HepG2 (cell line): ENCODE data around the gene INAFM2. TPM values are rescaled to one million over a fixed set of nuclear protein-coding genes. Genes with fewer than 3 reads are reported as not detected.
A peak's percentile ranks its signal among the peaks of the same experiment; 100 is the strongest.

ENCODE experiments used
- AHDC1 ChIP-seq: sonication (generic); formaldehyde crosslinking; IDR thresholded peaks from 2 replicates; pipeline ENCODE4 v1.5.1; 2020; ENCODE audit warnings: mild to moderate bottlenecking, missing genetic modification reagents, borderline replicate concordance
- ATF1 ChIP-seq: IDR thresholded peaks from 2 replicates; pipeline ENCODE4 v1.6.1; 2016; ENCODE audit warnings: mild to moderate bottlenecking, control low read depth
- BHLHE40 ChIP-seq: IDR thresholded peaks from 2 replicates; pipeline ENCODE4 v1.6.1; 2011; ENCODE audit warnings: low read length, improper control_type of control experiment
- CHD2 ChIP-seq: IDR thresholded peaks from 2 replicates; pipeline ENCODE4 v1.6.1; 2011; ENCODE audit warnings: low read depth, low read length, improper control_type of control experiment
- ISX ChIP-seq: sonication (generic); formaldehyde crosslinking; conservative IDR thresholded peaks from 2 replicates; pipeline ENCODE4 v1.5.0; 2020; ENCODE audit warnings: missing genetic modification reagents
- JUND ChIP-seq: sonication (generic); formaldehyde crosslinking; IDR thresholded peaks from 2 replicates; pipeline ENCODE4 v1.8.0; 2022; ENCODE audit warnings: mild to moderate bottlenecking, missing genetic modification reagents
- KDM5A ChIP-seq: fragments of 200-600 bp; sonication (generic); IDR thresholded peaks from 2 replicates; pipeline ENCODE4 v1.7.0; 2018; ENCODE audit warnings: antibody characterized with exemption, mild to moderate bottlenecking, low read length, borderline replicate concordance
- LCORL ChIP-seq, 2 experiments: fragments of 450-650 bp in 1 of 2; sonication (generic) in 1 of 2; formaldehyde crosslinking in 1 of 2; IDR thresholded peaks; 2 replicates each; pipeline versions ENCODE4 v1.5.0 to v1.6.1; 2017 to 2020; ENCODE audit warnings: antibody characterized with exemption in 1 of 2, missing genetic modification reagents in 1 of 2
- NCOA5 ChIP-seq: sonication (generic); formaldehyde crosslinking; IDR thresholded peaks from 2 replicates; pipeline ENCODE4 v1.4.0; 2020; ENCODE audit warnings: missing genetic modification reagents
- NFATC3 ChIP-seq: sonication (generic); formaldehyde crosslinking; IDR thresholded peaks from 2 replicates; pipeline ENCODE4 v1.5.1; 2020; ENCODE audit warnings: mild to moderate bottlenecking, missing genetic modification reagents
- NONO ChIP-seq, 2 experiments: fragments of 450-650 bp in 1 of 2; sonication (generic) in 1 of 2; formaldehyde crosslinking in 1 of 2; IDR thresholded peaks in 1 of 2; conservative IDR thresholded peaks in 1 of 2; 2 replicates each; pipeline versions ENCODE4 v1.6.1 to v1.8.0; 2017 to 2022; ENCODE audit warnings: mild to moderate bottlenecking in 1 of 2, missing genetic modification reagents in 1 of 2, moderate library complexity in 1 of 2
- NR3C1 ChIP-seq: sonication (generic); formaldehyde crosslinking; IDR thresholded peaks from 2 replicates; pipeline ENCODE4 v1.4.0; 2020; ENCODE audit warnings: missing genetic modification reagents
- PHB2 ChIP-seq: fragments of 450-650 bp; IDR thresholded peaks from 2 replicates; pipeline ENCODE4 v1.6.1; 2018; ENCODE audit not compliant: partially characterized antibody
- PRDM4 ChIP-seq: sonication (generic); formaldehyde crosslinking; IDR thresholded peaks from 2 replicates; pipeline ENCODE4 v1.9.0; 2021; ENCODE audit warnings: missing genetic modification reagents, borderline replicate concordance
- TBL1XR1 ChIP-seq: fragments of 150-350 bp; IDR thresholded peaks from 2 replicates; pipeline ENCODE4 v1.6.1; 2014; ENCODE audit warnings: borderline replicate concordance, low read length; ENCODE audit not compliant: partially characterized antibody
- XBP1 ChIP-seq: sonication (generic); formaldehyde crosslinking; IDR thresholded peaks from 2 replicates; pipeline ENCODE4 v1.5.0; 2020; ENCODE audit warnings: missing genetic modification reagents
- ZKSCAN5 ChIP-seq: sonication (generic); formaldehyde crosslinking; IDR thresholded peaks from 2 replicates; pipeline ENCODE4 v1.5.1; 2020; ENCODE audit warnings: mild to moderate bottlenecking, missing genetic modification reagents
- ZMYM2 ChIP-seq: sonication (generic); formaldehyde crosslinking; IDR thresholded peaks from 2 replicates; pipeline ENCODE4 v1.8.0; 2022; ENCODE audit warnings: mild to moderate bottlenecking, missing genetic modification reagents
- ZNF101 ChIP-seq: sonication (generic); formaldehyde crosslinking; IDR thresholded peaks from 2 replicates; pipeline ENCODE4 v1.4.0; 2020; ENCODE audit warnings: mild to moderate bottlenecking, low read depth, missing genetic modification reagents, borderline replicate concordance
- ZNF326 ChIP-seq: sonication (generic); formaldehyde crosslinking; IDR thresholded peaks from 2 replicates; pipeline ENCODE4 v1.4.0; 2020; ENCODE audit warnings: missing genetic modification reagents, borderline replicate concordance
- ZNF768 ChIP-seq: sonication (generic); formaldehyde crosslinking; IDR thresholded peaks from 2 replicates; pipeline ENCODE4 v1.4.0; 2020; ENCODE audit warnings: missing genetic modification reagents
- ZNF772 ChIP-seq: sonication (generic); formaldehyde crosslinking; IDR thresholded peaks from 2 replicates; pipeline ENCODE4 v1.5.0; 2020; ENCODE audit warnings: mild to moderate bottlenecking, missing genetic modification reagents
- ZNF781 ChIP-seq: sonication (generic); formaldehyde crosslinking; IDR thresholded peaks from 2 replicates; pipeline ENCODE4 v1.5.1; 2020; ENCODE audit warnings: borderline replicate concordance, mild to moderate bottlenecking, missing genetic modification reagents; ENCODE audit errors: not compliant biosample characterization
- polyA plus RNA-seq, 8 experiments: library from polyadenylated mRNA; depleted of rRNA in 3 of 8; stranded (reverse) in 7 of 8; unstranded in 1 of 8; fragments of >200 nt; fragmentation: Illumina TruSeq in 4 of 8; extraction: Trizol in 4 of 8; gene quantifications; 2 replicates each; pipeline versions ENCODE4 v1.2.1 to v1.2.3, GENCODE V29; 2011 to 2016; ENCODE audit warnings: low read depth in 4 of 8, missing spikeins in 1 of 8, mixed read lengths in 1 of 8; ENCODE audit not compliant: insufficient read depth in 1 of 8
- total RNA-seq, 5 experiments: library from RNA; depleted of rRNA; stranded (reverse); fragments of >200 nt; fragmentation: Illumina TruSeq; extraction: Trizol; gene quantifications; 2 replicates each; pipeline ENCODE4 v1.2.3, GENCODE V29; 2016; ENCODE audit warnings: low read depth in 1 of 5

The INAFM2 gene
- total and polyA plus RNA-seq, 2 of the 13 experiments (the other 11 are each of a cell fraction or from before 2014, with no cell fraction given) = 5.5 to 6.5 TPM

GRCh38 chr15:40323239-40323952 lies at the start of gene INAFM2 (continued):
- no peak for TF ChIP-seq ZMYM2 (CRISPR knock-in tag)
- no peak for TF ChIP-seq TBL1XR1
- TF ChIP-seq PRDM4 (CRISPR knock-in tag) = no peak
- TF ChIP-seq LCORL (IDR thresholded peaks at IDR 0.05) = no peak
- 0 out of 2 replicates have a peak, but pooled peaks have one; percentile 15 for TF ChIP-seq LCORL (CRISPR knock-in tag; IDR thresholded peaks at IDR 0.05)
- no peak for TF ChIP-seq NCOA5 (CRISPR knock-in tag)
- TF ChIP-seq ZNF326 (CRISPR knock-in tag) = no peak
- TF ChIP-seq ZNF772 (CRISPR knock-in tag) = no peak
- no peak for TF ChIP-seq ZKSCAN5
- TF ChIP-seq CHD2 = 0 out of 2 replicates have a peak, but pooled peaks have one; percentile 40
- no peak for TF ChIP-seq ZNF768 (CRISPR knock-in tag)
- no peak for TF ChIP-seq AHDC1 (CRISPR knock-in tag)
- no peak for TF ChIP-seq NFATC3 (CRISPR knock-in tag)
- no peak for TF ChIP-seq ZNF781 (CRISPR knock-in tag)
- TF ChIP-seq JUND (CRISPR knock-in tag) = no peak
- no peak for TF ChIP-seq XBP1 (CRISPR knock-in tag)
- no peak for TF ChIP-seq ZNF101
- no peak for TF ChIP-seq ISX (CRISPR knock-in tag)
- no peak for TF ChIP-seq KDM5A
- no peak for TF ChIP-seq NR3C1 (CRISPR knock-in tag)
- no peak for TF ChIP-seq PHB2
- no peak for TF ChIP-seq BHLHE40
- no peak for TF ChIP-seq ATF1 (CRISPR knock-in tag)
- no peak for TF ChIP-seq NONO (IDR thresholded peaks at IDR 0.05)
- TF ChIP-seq NONO (CRISPR knock-in tag; conservative IDR thresholded peaks at IDR 0.05) = 0 out of 2 replicates have a peak, but pooled peaks have one; percentile 32
